Esophagus squamous epithelium (tissue), 5 donors: ENCODE results near the gene SCD5. TPM values are rescaled to one million over a fixed set of nuclear protein-coding genes. Genes with fewer than 3 reads are reported as not detected.

Experiments
- DNase-seq: peaks from one replicate; lab custom pipeline; 2025; lab: John Stamatoyannopoulos, UW
- H3K27ac ChIP-seq, 4 donors: fragments of 200-600 bp; sonication (generic); one replicate each; pipeline ENCODE4 v1.5.1; 2016 to 2019; ENCODE audit warnings: mild to moderate bottlenecking in 1 of 4
- H3K27me3 ChIP-seq, 4 donors: fragments of 200-600 bp; sonication (generic); 1 replicate in 3 of 4; 2 replicates in 1 of 4; pipeline versions ENCODE4 v1.5.1 to v1.6.0; 2017 to 2021; ENCODE audit warnings: antibody characterized with exemption in 1 of 4
- H3K36me3 ChIP-seq, 3 donors: fragments of 200-600 bp; sonication (generic); one replicate each; pipeline ENCODE4 v1.5.1; 2016 to 2019
- H3K4me1 ChIP-seq, 3 donors: fragments of 200-600 bp; sonication (generic); one replicate each; pipeline ENCODE4 v1.5.1; 2017 to 2019
- H3K4me3 ChIP-seq, 4 donors: fragments of 200-600 bp; sonication (generic); 1 replicate in 3 of 4; 2 replicates in 1 of 4; pipeline ENCODE4 v1.5.1; 2016 to 2019; ENCODE audit warnings: mild to moderate bottlenecking in 2 of 4, moderate library complexity in 1 of 4
- H3K9me3 ChIP-seq, 3 donors: fragments of 200-600 bp; sonication (generic); one replicate each; pipeline ENCODE4 v1.5.1; 2016 to 2019
- POLR2A ChIP-seq, 4 donors: fragments of 450-650 bp; IDR thresholded peaks; one replicate each; pipeline ENCODE4 v1.6.1; 2017; ENCODE audit warnings: antibody characterized with exemption in 4 of 4, mild to moderate bottlenecking in 4 of 4, moderate library complexity in 3 of 4
- WGBS, 2 donors: methylation state at CpG; one replicate each; pipeline ENCODE4 v1.1.5; 2018; 5-methylcytosine and 5-hydroxymethylcytosine counted together
- intact Hi-C: fragments of 100-400 bp; cut with DNase I; formaldehyde crosslinking; loops from one replicate; pipeline ENCODE4 v1.15.0; 2022
- total RNA-seq, 4 donors: library from RNA; depleted of rRNA; stranded (reverse); fragments of >200 nt; gene quantifications; one replicate each; pipeline ENCODE4 v1.1.0, GENCODE V29; 2016
- TF ChIP-seq, protein P1 (sequence below), 6 experiments: fragments of 450-650 bp in 4 of 6; fragments of 200-600 bp in 2 of 6; sonication (generic) in 2 of 6; IDR thresholded peaks; one replicate each; pipeline ENCODE4 v1.5.1; 2016 to 2019; ENCODE audit warnings: antibody characterized with exemption in 6 of 6, mild to moderate bottlenecking in 4 of 6, moderate library complexity in 4 of 6
- donor health status: DM: yes; HTN: yes; CAD: no.

Gene SCD5
- total RNA-seq, 4 donors from 2014 or later, result 1.2 to 6.3 (median 4.3) TPM

DNA sequence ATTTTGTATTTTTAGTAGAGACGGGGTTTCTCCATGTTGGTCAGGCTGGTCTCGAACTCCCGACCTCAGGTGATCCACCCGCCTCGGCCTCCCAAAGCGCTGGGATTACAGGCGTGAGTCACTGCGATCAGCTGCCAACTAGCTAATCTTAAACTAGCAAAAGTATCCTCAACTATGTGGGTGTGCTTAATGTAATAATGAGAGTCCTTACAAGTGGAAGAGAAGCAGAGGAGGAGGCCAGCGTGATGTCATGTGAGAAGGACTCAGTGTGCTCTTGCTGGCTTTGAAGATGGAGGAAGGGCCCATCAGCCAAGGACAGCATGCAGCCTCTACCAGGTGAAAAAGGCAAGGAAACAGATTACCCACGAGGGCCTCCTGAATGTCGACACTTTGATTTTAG is 19.6 kb downstream of the SCD5 start:
- Histone ChIP-seq H3K27ac (no peak overlapping the region), H3K9me3 (no peaks in the 10 kb centered on the region), H3K4me3 (no peak overlapping the region), H3K36me3 (no peaks in the 10 kb centered on the region), H3K4me1 (peaks cover 0 to 9% (median 3%) of the 10 kb centered on the region in 3 donors), H3K27me3 (no peaks in the 10 kb centered on the region)
- DNase-seq, result no peak
- TF ChIP-seq, protein P1, sequence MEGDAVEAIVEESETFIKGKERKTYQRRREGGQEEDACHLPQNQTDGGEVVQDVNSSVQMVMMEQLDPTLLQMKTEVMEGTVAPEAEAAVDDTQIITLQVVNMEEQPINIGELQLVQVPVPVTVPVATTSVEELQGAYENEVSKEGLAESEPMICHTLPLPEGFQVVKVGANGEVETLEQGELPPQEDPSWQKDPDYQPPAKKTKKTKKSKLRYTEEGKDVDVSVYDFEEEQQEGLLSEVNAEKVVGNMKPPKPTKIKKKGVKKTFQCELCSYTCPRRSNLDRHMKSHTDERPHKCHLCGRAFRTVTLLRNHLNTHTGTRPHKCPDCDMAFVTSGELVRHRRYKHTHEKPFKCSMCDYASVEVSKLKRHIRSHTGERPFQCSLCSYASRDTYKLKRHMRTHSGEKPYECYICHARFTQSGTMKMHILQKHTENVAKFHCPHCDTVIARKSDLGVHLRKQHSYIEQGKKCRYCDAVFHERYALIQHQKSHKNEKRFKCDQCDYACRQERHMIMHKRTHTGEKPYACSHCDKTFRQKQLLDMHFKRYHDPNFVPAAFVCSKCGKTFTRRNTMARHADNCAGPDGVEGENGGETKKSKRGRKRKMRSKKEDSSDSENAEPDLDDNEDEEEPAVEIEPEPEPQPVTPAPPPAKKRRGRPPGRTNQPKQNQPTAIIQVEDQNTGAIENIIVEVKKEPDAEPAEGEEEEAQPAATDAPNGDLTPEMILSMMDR (IDR thresholded peaks at IDR 0.05), result no peak
- TF ChIP-seq POLR2A (IDR thresholded peaks at IDR 0.05), result no peak
- WGBS, 2 donors, result 64 to 95% methylated on average over 2 to 4 of the region's 11 CpGs
- intact Hi-C loops, result no loop called here

DNA sequence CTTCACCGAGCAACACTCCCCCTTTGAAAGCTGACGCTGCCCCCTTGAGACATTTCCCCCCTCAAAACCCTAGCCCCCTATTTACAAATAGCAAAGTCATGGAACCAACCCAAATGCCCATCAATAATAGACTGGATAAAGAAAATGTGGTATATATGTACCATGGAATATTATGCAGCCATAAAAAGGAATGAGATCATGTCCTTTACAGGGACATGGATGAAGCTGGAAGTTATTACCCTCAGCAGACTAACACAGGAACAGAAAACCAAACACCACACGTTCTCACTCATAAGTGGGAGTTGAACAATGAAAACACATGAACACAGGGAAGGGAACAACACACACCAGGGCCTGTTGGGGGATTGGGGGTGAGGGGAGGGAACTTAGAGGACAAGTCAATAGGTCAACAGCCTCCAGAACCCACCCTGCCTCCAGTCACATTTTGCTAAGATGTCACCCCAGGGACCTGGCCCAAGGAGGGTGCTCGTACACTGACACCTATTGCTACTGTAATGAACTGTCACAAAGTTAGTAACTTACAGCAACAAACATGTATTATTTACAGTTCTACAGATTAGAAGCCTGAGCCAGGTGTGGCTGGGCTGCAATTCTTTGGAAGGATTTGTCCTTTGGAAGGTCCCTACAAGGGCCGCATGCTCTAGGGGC is 20.6 kb downstream of the SCD5 start:
- Histone ChIP-seq H3K36me3 (no peaks in the 10 kb centered on the region), H3K27ac (no peak overlapping the region), H3K9me3 (no peaks in the 10 kb centered on the region), H3K4me1 (peaks cover 0 to 9% (median 3%) of the 10 kb centered on the region in 3 donors), H3K4me3 (no peak overlapping the region), H3K27me3 (no peaks in the 10 kb centered on the region)
- WGBS, 2 donors, result 91 to 95% methylated on average over 5 of the region's 5 CpGs
- DNase-seq, result no peak
- no peak for TF ChIP-seq POLR2A (IDR thresholded peaks at IDR 0.05)
- TF ChIP-seq, protein P1 (IDR thresholded peaks at IDR 0.05), result no peak
- intact Hi-C loops, result no loop called here

DNA sequence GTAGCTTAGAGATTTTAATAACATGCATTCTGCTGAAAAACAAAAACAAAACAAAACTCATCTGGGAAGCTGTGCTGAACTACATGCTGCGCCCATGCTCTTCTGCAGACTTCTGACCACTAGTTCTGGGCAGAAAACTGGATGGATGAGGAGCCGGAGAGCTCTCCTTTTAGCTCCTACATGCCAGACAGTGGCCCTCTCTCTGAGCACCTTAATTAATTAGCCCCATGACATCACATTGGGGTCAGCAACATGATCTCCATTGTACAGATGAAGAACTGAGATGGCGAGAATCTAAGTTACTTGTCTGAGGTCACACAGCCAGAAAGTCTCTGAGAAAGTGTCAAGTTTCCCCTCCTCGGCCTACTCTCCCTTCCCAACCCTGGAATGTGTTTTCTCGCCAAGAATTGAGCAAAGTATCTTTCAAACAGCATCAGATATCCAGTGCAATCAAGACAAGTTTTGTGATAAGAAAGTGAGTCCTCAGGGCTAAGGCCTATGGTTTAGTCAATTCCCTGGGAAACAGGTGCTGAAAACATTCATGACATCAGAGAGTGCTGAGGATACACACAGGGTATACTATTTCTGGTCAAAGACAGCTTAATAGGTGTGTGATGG is 21.6 kb downstream of the SCD5 start:
- no peaks in the 10 kb centered on the region for H3K36me3 ChIP-seq
- TF ChIP-seq, protein P1 (IDR thresholded peaks at IDR 0.05), result no peak
- TF ChIP-seq POLR2A (IDR thresholded peaks at IDR 0.05), result no peak
- no peak for DNase-seq
- intact Hi-C loops, result no loop called here
- no peaks in the 10 kb centered on the region for H3K27me3 ChIP-seq
- 69 to 76% methylated on average over 5 of the region's 5 CpGs for WGBS, 2 donors
- no peak overlapping the region for H3K4me3 ChIP-seq
- H3K4me1 ChIP-seq, result peaks cover 0 to 9% (median 3%) of the 10 kb centered on the region in 3 donors
- no peak overlapping the region for H3K27ac ChIP-seq
- no peaks in the 10 kb centered on the region for H3K9me3 ChIP-seq

DNA sequence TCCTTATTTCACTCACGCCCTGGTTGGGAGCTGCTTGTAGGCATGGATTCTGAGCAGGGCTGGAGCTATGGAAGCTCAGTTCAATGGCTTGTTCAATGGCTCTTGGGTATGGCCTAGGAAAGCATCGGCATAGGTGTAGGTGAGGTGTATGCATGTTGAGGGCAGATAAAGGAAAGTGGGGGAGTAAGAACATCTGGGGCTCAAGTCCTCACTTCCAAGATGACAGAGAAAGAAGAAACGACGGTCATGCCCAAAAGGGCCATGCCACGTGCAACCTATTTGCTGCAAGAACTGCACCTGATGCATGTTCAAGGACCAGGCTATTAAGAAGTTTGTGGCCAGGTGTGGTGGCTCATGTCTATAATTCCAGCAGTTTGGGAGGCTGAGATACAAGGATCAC is 23.4 kb downstream of the SCD5 start:
- no peak for TF ChIP-seq POLR2A (IDR thresholded peaks at IDR 0.05)
- TF ChIP-seq, protein P1 (IDR thresholded peaks at IDR 0.05), result no peak
- no peaks in the 10 kb centered on the region for H3K36me3 ChIP-seq
- no peak overlapping the region for H3K27ac ChIP-seq
- no peak for DNase-seq
- H3K4me1 ChIP-seq, result no peaks in the 10 kb centered on the region
- no peaks in the 10 kb centered on the region for H3K9me3 ChIP-seq
- H3K27me3 ChIP-seq, result no peaks in the 10 kb centered on the region
- WGBS, 2 donors, result 82 to 96% methylated on average over 4 of the region's 5 CpGs
- intact Hi-C loops, result no loop called here
- no peak overlapping the region for H3K4me3 ChIP-seq

GRCh38 chr4:82774711-82775171 is 23.9 kb downstream of the SCD5 start:
- no peak for TF ChIP-seq POLR2A (IDR thresholded peaks at IDR 0.05)
- TF ChIP-seq, protein P1 (IDR thresholded peaks at IDR 0.05), result no peak

More at GRCh38 chr4:82774711-82775171, 23.9 kb downstream of the SCD5 start:
- no peak overlapping the region for H3K27ac ChIP-seq
- no peaks in the 10 kb centered on the region for H3K27me3 ChIP-seq
- intact Hi-C loops, result no loop called here
- no peak overlapping the region for H3K4me3 ChIP-seq
- no peaks in the 10 kb centered on the region for H3K36me3 ChIP-seq
- H3K4me1 ChIP-seq, result no peaks in the 10 kb centered on the region
- 67 to 73% methylated on average over 3 of the region's 3 CpGs for WGBS, 2 donors
- DNase-seq, result no peak
- no peaks in the 10 kb centered on the region for H3K9me3 ChIP-seq
